ENCODE data around the gene MYH14. TPM values are rescaled to one million over a fixed set of nuclear protein-coding genes. Genes with fewer than 3 reads are reported as not detected.

MYH14 gene
- total and polyA plus RNA-seq, 10 of the 15 experiments (the other 5 are each of a cell fraction or from before 2014, with no cell fraction given), result 0.06 to 0.69 (median 0.15) TPM; not detected in 4

DNA sequence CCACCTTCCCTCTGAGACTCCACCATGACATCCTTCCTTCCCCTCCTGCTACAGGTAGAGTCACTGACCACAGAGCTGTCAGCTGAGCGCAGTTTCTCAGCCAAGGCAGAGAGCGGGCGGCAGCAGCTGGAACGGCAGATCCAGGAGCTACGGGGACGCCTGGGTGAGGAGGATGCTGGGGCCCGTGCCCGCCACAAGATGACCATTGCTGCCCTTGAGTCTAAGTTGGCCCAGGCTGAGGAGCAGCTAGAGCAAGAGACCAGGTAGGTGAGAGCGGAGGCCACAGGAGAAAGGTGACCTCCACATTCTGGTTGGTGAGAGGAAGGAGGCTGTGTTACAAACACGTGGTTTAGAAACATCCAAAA is 98.2 kb downstream of the MYH14 start:
- Histone ChIP-seq H3K79me2 (ENCODE audit: control insufficient read depth, insufficient read depth, low read length) (no peaks in the 10 kb centered on the region), H3K9me3 (replicated peaks; ENCODE audit: control insufficient read depth, insufficient read depth, low read length) (no peaks in the 10 kb centered on the region; the same call in 1 of the 3 replicates), H2AFZ (ENCODE audit: control insufficient read depth, low read depth, low read length) (no peak overlapping the region), H4K20me1 (ENCODE audit: control insufficient read depth, insufficient read depth) (no peaks in the 10 kb centered on the region), H3K27me3 (replicated peaks in 1 of 2; ENCODE audit: control insufficient read depth in 2 of 2, insufficient read depth in 2 of 2, low read length in 1 of 2) (0 out of 4 replicates have a peak, but pooled peaks cover 0 to 2% of the 10 kb centered on the region in 2 experiments), H3K4me1 (ENCODE audit: control insufficient read depth, insufficient read depth, low read length) (no peaks in the 10 kb centered on the region; the same call in 1 of the 2 replicates), H3K36me3 (ENCODE audit: control insufficient read depth in 2 of 2, insufficient read depth in 2 of 2, low read length in 1 of 2) (no peaks in the 10 kb centered on the region), H3K27ac (ENCODE audit: control insufficient read depth, insufficient read depth) (no peak overlapping the region), H3K9ac (ENCODE audit: control insufficient read depth, insufficient read depth, low read length) (no peak overlapping the region), H3K4me3 (no peak overlapping the region), H3K4me2 (ENCODE audit: control insufficient read depth, insufficient read depth) (no peak overlapping the region)
- BruUV-seq (replicated peaks), result no TSS peak
- no peak for ATAC-seq
- ChIA-PET CTCF (no interaction called here), SMC1A (ENCODE audit: uncharacterized antibody, unreplicated experiment) (interaction anchor here (0.9 kb wide), 1 partner anchor 29 kb away, joined by 4 read pairs; no protein-coding TSS in a partner anchor), RAD21 (ENCODE audit: unreplicated experiment) (interaction anchor here (0.5 kb wide), 1 partner anchor 278 kb away, joined by 3 read pairs; no protein-coding TSS in a partner anchor), POLR2A (no interaction called here)
- intact Hi-C loops (cut with micrococcal nuclease; ENCODE audit: unreplicated experiment) (no loop called here), in situ Hi-C loops (cut with MboI) (no loop called here)
- no peak for FAIRE-seq
- WGBS (ENCODE audit: insufficient coverage, insufficient replicate concordance, low lambda C conversion rate, missing lambda C conversion rate), result 37% methylated on average over 10 of the region's 10 CpGs
- DNase-seq (ENCODE audit: low read depth, low spot score), result no peak
- TF ChIP-seq JUND (IDR thresholded peaks at IDR 0.05; ENCODE audit: low read depth, low read length) (no peak), SRF (IDR thresholded peaks at IDR 0.05; ENCODE audit: low read depth in 2 of 2, low read length in 2 of 2) (no peak), SUZ12 (IDR thresholded peaks at IDR 0.05; ENCODE audit: unreplicated experiment) (no peak), RAD51 (IDR thresholded peaks at IDR 0.05) (no peak), TCF7 (IDR thresholded peaks at IDR 0.05; ENCODE audit: borderline replicate concordance) (no peak)
- TF ChIP-seq, protein P1, sequence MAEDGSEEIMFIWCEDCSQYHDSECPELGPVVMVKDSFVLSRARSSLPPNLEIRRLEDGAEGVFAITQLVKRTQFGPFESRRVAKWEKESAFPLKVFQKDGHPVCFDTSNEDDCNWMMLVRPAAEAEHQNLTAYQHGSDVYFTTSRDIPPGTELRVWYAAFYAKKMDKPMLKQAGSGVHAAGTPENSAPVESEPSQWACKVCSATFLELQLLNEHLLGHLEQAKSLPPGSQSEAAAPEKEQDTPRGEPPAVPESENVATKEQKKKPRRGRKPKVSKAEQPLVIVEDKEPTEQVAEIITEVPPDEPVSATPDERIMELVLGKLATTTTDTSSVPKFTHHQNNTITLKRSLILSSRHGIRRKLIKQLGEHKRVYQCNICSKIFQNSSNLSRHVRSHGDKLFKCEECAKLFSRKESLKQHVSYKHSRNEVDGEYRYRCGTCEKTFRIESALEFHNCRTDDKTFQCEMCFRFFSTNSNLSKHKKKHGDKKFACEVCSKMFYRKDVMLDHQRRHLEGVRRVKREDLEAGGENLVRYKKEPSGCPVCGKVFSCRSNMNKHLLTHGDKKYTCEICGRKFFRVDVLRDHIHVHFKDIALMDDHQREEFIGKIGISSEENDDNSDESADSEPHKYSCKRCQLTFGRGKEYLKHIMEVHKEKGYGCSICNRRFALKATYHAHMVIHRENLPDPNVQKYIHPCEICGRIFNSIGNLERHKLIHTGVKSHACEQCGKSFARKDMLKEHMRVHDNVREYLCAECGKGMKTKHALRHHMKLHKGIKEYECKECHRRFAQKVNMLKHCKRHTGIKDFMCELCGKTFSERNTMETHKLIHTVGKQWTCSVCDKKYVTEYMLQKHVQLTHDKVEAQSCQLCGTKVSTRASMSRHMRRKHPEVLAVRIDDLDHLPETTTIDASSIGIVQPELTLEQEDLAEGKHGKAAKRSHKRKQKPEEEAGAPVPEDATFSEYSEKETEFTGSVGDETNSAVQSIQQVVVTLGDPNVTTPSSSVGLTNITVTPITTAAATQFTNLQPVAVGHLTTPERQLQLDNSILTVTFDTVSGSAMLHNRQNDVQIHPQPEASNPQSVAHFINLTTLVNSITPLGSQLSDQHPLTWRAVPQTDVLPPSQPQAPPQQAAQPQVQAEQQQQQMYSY (CRISPR knock-in tag; IDR thresholded peaks at IDR 0.05), result no peak
- TF ChIP-seq, protein P2, sequence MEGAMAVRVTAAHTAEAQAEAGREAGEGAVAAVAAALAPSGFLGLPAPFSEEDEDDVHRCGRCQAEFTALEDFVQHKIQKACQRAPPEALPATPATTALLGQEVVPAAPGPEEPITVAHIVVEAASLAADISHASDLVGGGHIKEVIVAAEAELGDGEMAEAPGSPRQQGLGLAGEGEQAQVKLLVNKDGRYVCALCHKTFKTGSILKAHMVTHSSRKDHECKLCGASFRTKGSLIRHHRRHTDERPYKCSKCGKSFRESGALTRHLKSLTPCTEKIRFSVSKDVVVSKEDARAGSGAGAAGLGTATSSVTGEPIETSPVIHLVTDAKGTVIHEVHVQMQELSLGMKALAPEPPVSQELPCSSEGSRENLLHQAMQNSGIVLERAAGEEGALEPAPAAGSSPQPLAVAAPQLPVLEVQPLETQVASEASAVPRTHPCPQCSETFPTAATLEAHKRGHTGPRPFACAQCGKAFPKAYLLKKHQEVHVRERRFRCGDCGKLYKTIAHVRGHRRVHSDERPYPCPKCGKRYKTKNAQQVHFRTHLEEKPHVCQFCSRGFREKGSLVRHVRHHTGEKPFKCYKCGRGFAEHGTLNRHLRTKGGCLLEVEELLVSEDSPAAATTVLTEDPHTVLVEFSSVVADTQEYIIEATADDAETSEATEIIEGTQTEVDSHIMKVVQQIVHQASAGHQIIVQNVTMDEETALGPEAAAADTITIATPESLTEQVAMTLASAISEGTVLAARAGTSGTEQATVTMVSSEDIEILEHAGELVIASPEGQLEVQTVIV (IDR thresholded peaks at IDR 0.05; ENCODE audit: borderline replicate concordance, partially characterized antibody), result no peak

Measured in GM12878 (cell line).